Activated CD8-positive, alpha-beta memory T cell treated with anti-CD3 and anti-CD28 coated beads, Interleukin-2, amount 50 U/mL, for 24 hours (primary cell): ENCODE data around the gene INPP4B.
"Not testable (repeated sequence)": the region's sequence is repeated elsewhere in the genome, so short reads cannot be mapped to it uniquely, and the experiment has no call there.

ENCODE experiments used
- DNase-seq: peaks from one replicate; pipeline ENCODE4 v3.0.0-alpha.2; 2020; ENCODE audit errors: extremely low read depth

The INPP4B gene

GRCh38 chr4:142687547-142688275, 158.4 kb downstream of the INPP4B start:
- DNase-seq = no peak

- DNase-seq = no peak
Observed at GRCh38 chr4:142686081-142686480, 160.0 kb downstream of the INPP4B start.

- no peak for DNase-seq
Observed at GRCh38 chr4:142683997-142684396, 162.1 kb downstream of the INPP4B start.

- no peak for DNase-seq
Observed at GRCh38 chr4:142683503-142683902, 162.6 kb downstream of the INPP4B start.

- no peak for DNase-seq
Observed at GRCh38 chr4:142671516-142671915, 174.6 kb downstream of the INPP4B start.

GRCh38 chr4:142663828-142664227, 182.3 kb downstream of the INPP4B start:
- DNase-seq = no peak

DNA sequence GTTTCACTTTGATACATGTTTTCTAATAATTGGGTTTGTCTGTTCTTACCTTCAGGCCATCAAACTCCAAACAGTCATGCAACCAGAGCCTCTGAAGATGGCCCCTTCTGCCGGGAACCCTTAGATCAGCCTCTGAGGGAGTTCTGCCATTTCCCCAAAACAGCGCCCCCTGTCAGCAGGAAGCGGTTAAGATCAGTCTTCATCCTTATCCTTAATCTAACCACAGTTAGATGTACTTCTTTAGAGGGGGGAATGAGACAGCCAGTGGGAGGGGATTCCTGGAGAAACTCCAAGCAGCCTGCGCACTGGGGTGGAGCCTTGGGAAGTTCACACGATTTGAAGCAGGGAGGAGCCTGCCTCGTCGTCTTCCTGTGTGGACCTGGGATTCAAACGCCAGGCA, 185.4 kb downstream of the INPP4B start:
- no peak for DNase-seq

GRCh38 chr4:142656178-142656577, 189.9 kb downstream of the INPP4B start:
- DNase-seq = no peak

DNA sequence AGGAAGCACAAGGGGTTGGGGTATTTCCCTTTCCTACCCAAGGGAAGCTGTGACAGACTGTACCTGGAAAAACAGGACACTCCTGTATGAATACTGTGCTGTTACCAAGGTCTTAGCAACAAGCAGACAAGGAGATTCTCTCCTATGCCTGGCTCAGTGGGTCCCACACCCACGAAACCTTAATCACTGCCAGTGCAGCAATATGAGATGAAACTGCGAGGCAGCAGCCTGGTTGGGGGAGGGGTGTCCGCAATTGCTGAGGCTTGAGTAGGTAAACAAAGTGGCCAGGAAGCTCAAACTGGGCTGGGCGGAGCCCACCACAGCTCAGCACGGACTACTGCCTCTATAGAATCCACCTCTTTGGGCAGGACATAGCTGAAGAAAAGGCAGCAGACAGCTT, 197.7 kb downstream of the INPP4B start:
- no peak for DNase-seq

- DNase-seq = no peak
Observed at GRCh38 chr4:142645475-142646108, 200.5 kb downstream of the INPP4B start.

- not testable (repeated sequence) for DNase-seq
Observed at GRCh38 chr4:142644628-142645027, 201.5 kb downstream of the INPP4B start.

DNA sequence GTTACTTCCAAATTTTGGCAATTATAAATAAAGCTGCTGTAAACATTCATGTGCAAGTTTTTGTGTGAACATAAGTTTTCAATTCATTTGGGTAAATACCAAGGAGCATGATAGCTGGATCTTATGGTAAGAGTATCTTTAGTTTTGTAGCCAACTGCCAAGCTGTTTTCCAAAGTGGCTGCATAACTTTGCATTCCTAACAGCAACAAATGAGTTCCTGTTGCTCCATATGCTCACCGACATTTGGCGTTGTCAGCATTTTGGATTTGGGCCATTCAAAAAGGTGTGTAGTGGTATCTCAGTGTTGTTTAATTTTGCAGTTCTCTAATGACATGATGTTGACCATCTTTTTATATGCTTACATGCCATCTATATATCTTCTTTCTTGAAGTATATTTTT, 208.5 kb downstream of the INPP4B start:
- no peak for DNase-seq

DNA sequence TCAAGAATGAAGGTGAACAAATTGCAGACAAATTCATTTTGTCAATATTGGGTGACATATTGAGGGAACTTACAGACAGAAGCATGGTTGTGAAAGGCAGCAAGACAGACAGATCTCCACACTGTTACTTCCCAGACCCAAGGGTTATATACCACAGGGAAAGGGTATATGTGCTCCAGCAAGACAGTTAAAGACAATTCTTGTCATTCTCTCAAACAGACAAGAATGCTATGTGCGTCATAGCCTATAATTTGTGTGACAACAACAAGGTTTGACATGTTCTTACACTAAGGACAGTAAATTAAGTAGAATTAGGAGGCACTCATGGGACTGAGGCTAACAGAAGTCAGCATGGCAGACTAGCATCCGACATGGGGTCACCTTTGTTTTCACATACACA, 214.3 kb downstream of the INPP4B start:
- no peak for DNase-seq

- DNase-seq = no peak
Observed at GRCh38 chr4:142615324-142615665, 230.8 kb downstream of the INPP4B start.

- no peak for DNase-seq
Observed at GRCh38 chr4:142614621-142615323, 231.3 kb downstream of the INPP4B start.

DNA sequence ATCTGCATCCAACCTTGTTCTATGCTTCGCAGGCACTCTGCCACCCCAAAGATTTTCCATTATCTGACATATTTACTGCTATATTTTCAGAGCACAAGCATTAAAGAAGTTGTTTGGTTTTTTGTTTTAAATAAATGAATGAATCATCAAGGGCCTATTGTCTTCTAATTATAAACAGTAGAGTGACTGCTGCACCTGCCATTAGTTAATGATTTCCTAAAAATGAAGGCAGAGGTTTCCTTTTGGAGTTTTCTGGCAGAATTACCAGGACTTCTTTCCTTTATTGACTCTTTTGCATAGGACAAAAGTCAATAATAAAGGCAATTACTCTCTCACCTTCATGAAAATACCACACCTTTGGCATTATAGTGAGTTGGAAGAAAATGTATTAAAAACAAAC, 238.1 kb downstream of the INPP4B start:
- no peak for DNase-seq

- DNase-seq = no peak
Observed at GRCh38 chr4:142600952-142601351, 245.1 kb downstream of the INPP4B start.

DNA sequence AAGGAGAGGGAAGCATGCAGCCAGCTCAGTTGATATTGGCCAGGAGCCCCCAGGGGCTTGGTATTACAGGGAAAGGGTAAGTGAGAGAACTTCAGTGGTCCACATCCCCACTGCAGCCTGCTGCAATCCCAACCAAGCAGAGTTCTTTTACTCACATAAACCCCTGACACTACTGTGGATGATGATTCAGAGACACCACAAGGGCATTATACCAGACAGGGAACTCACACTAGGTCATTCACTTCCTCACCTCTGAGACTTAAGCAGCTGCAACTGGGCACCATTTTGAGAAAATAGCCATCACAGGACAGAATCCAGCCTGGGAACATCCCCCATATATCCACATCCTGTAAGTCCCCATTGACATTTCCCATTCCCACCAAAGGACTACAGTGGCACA, 248.0 kb downstream of the INPP4B start:
- DNase-seq = no peak

DNA sequence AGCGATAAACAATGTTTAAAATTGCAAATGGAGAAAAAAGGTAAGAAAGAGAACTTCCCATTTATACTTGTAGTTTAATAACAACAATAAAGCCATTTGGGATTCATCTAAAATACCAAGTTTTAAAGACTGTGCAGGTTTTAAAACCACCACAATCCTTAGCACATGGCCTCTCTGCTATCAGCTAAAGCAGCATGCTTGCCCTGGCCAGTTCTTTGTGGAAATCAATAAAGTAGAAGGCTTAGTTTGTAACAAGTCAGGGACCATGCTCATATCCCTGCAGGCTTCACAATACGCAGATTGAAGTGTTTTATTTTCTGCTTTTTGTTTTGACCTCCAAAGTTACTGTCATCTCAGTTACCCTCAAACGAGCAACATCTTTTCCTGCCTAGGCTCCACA, 249.5 kb downstream of the INPP4B start:
- no peak for DNase-seq

DNA sequence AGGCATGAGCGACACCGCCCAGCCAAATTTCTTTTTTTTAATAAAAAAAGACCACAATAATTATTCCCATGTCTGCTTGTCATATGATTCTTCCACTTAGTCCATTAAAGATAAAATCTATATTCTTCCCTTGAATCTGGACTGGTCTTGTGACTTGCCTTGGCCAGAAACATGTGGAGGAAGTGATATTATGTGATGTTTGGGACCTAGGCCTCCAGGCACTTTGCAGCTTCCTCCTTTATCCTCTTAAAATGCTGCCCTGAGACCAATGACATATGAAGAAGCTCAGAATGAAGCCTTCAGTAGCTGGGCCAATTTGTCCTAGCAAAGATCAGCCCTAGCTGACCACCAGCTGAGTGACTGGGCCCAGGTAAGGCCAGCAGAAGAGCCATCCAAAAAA, 250.0 kb downstream of the INPP4B start:
- no peak for DNase-seq

GRCh38 chr4:142595222-142595871, 250.8 kb downstream of the INPP4B start:
- DNase-seq = no peak

DNA sequence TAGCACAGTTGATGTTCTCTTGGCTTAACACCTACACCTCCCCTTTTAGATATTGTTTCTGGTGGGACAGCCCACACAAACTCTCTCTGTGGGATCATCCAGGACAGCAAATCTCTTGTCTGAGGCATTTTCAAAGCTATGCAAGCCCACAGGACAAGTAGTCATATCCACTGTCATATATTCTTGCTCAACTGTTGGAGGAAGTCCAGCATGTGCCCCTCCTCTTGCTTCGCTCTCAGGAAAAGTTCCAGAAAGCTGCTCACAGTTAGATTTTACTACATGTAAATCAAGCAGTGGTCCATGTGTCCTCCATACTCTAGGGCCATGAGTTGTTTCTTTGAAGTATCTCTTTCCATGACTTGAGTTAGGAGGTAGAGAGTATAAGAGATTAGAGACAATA, 260.7 kb downstream of the INPP4B start:
- DNase-seq = no peak

GRCh38 chr4:142583708-142584107, 262.4 kb downstream of the INPP4B start:
- no peak for DNase-seq
